A172 (cell line): ENCODE measurements around the gene ACKR1. TPM values are rescaled to one million over a fixed set of nuclear protein-coding genes. Genes with fewer than 3 reads are reported as not detected.

ENCODE experiments used
- DNase-seq: peaks from one replicate; pipeline ENCODE4 v3.0.0-alpha.2; 2015; ENCODE audit warnings: low spot score
- total RNA-seq: library from RNA; depleted of rRNA; stranded (reverse); fragments of >200 nt; shearing (Covaris generic); gene quantifications from 2 replicates; pipeline ENCODE4 v1.2.3, GENCODE V29; 2014; rRNA removed

Gene ACKR1
- total RNA-seq, 1 experiment from 2014 or later, result not detected

DNA sequence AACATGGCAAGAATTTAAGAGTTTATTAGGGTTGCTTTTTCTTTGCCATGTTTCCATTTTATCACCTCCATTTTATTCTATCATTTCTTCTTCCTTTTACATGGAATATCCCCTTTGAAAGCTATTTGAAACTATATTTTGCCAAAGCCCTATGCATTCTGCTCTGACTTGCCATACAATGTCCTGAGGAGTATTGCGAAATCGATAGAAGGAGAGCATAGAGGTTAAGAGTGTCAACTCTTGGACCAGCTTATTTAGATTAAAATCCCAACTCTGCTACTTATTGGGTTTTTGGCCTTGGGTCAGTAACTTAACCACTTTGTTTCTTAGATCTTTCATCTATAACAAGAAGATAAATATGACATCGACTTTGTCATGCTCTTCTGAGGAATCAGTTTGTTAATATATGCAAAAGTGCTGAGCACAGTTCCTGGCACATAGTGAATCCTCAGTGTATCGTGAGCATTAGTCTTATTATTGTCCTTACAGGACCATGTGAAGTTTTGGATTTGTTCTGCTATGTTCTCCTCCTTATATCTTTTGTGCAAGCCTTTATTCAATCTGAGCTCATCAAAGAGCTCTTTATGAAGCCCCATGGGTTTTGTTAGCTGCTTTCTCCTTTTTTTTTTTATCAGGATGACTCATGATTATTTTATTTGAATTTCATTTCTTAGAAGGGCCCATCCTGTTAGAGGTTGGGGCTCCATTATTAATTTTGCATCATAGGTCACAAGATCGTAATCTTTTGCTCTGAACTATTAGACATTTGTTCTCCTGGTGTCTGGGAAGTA, 17.6 kb downstream of the ACKR1 start:
- no peak for DNase-seq

DNA sequence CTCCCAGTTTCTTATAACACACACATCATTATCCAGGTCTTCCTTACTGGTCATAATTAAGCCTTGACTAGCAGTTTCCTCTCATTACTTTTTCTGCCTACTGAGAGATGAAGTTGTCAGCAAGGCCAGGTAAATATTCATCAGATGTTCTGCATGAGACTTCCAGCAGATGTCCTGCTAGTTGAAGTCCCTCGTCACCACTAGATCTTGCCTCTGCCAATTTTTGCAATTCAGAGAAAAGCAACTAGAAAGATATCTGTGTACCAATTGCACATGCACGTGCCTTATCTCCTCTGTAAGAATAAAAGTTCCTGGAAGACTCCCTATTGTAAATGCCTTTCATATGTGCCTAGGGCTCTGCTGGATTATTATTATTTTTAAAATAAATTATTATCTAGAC, 18.3 kb downstream of the ACKR1 start:
- no peak for DNase-seq

DNA sequence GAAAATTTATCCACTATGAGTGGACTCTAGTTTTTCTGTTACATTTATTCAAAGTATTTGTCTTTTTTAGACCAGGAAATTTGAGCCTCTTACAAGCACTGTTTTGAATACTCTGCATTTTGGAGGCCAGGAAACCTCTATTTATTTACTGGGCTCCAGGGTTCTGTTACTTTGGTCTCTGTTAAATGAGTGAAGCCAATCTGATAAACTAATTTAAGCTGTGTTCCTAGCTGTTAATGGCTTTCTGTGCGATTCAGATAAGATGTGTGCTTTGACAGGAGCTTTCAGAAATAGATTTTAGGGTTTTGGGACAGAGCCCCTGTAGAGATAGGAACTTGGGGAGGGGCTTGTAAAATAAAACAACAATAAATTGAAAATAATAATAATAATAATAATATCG, 23.9 kb downstream of the ACKR1 start:
- no peak for DNase-seq

- peak; percentile 77 for DNase-seq
Observed at GRCh38 chr1:159229260-159229885, 24.7 kb downstream of the ACKR1 start.

DNA sequence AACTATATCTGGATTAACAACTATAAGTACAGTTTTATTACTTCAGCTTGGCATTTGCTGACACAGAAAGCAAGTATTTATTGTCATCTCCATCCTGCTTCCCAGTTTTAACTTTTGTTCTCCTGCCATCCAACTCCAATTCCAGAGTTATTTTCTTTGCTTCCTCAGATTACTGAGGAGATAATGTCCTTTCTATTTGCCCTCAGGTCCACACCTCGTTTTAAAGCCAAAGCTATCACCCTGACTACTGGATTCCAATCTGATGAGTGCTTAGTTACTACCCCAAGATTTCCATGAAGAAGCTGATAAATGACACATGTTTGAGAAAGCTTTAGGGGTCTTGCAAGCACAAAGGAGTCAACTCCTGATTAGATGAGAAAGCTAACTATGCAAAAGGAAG, 25.2 kb downstream of the ACKR1 start:
- peak; percentile 82 for DNase-seq

- DNase-seq, result peak; percentile 44
Observed at GRCh38 chr1:159239551-159240220, 35.0 kb downstream of the ACKR1 start.

DNA sequence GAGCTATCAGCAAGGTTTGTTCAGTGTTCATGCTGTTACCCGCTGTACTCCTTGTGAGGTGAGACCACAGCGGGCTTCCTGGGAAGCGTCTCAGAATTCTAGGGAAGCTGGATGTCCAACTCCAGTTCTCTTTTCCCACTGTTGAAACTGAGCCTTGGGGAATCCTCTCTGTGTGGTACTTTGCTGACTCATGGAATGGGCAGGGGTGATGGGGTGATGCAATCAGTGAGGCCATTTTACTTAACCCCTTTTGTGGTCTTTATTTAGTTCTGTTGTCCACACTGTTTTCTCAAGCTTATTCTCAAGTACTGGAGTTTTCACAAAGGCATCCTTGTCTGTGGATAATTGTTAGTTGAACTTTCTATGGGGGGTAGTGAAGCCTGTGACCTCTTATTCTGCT, 42.6 kb downstream of the ACKR1 start:
- DNase-seq, result no peak

GRCh38 chr1:159248311-159248710, 43.6 kb downstream of the ACKR1 start:
- DNase-seq, result no peak

- DNase-seq, result no peak
Observed at GRCh38 chr1:159250638-159251216, 46.1 kb downstream of the ACKR1 start.

Other genes starting within 250 kb of the ACKR1 start
- 52.3 and 58.7 TPM in 2 replicates for gene IFI16, start 195.0 kb upstream of the ACKR1 start, total RNA-seq
- gene AIM2, start 128.1 kb upstream of the ACKR1 start, total RNA-seq, result not detected in 2 replicates
- gene CADM3, start 33.3 kb upstream of the ACKR1 start, total RNA-seq, result 0.26 and 0.91 TPM in 2 replicates
- gene FCER1A, start 97.5 kb downstream of the ACKR1 start, total RNA-seq, result not detected in 2 replicates
- not detected in 2 replicates for gene OR10J4, start 227.3 kb downstream of the ACKR1 start, total RNA-seq
- gene OR10J1, start 234.8 kb downstream of the ACKR1 start, total RNA-seq, result not detected in 2 replicates